Astrocyte (in vitro differentiated cells and primary cell): ENCODE results near the gene NUP214. TPM values are rescaled to one million over a fixed set of nuclear protein-coding genes. Genes with fewer than 3 reads are reported as not detected.
A peak's percentile ranks its signal among the peaks of the same experiment; 100 is the strongest.

Experiments used
- DNase-seq: peaks from one replicate; pipeline ENCODE4 v3.0.0-alpha.2; 2010; ENCODE audit warnings: low read depth
- FAIRE-seq: peaks from 2 replicates; lab custom pipeline; 2011; peaks lifted over from hg19 to GRCh38; lab: Jason Lieb, UNC
- H2AFZ ChIP-seq: 2 replicates; pipeline ENCODE4 v1.6.0; 2012; ENCODE audit warnings: low read depth, low read length, inconsistent platforms
- H3K27ac ChIP-seq: 2 replicates; pipeline ENCODE4 v1.5.1; 2011; ENCODE audit warnings: low read depth, low read length, inconsistent platforms
- H3K27me3 ChIP-seq: 2 replicates; pipeline ENCODE4 v1.6.0; 2011; ENCODE audit warnings: low read length, inconsistent platforms; ENCODE audit not compliant: insufficient read depth
- H3K36me3 ChIP-seq: 2 replicates; pipeline ENCODE4 v1.5.1; 2011; ENCODE audit warnings: low read length, inconsistent platforms; ENCODE audit not compliant: insufficient read depth
- H3K4me1 ChIP-seq: 2 replicates; pipeline ENCODE4 v1.5.1; 2011; ENCODE audit warnings: low read length, inconsistent platforms; ENCODE audit not compliant: insufficient read depth
- H3K4me2 ChIP-seq: 2 replicates; pipeline ENCODE4 v1.6.0; 2012; ENCODE audit warnings: low read length, inconsistent platforms
- H3K4me3 ChIP-seq: 2 replicates; pipeline ENCODE4 v1.5.1; 2011; ENCODE audit warnings: low read depth, mild to moderate bottlenecking, low read length, inconsistent platforms; ENCODE audit not compliant: insufficient read depth
- H3K79me2 ChIP-seq: 2 replicates; pipeline ENCODE4 v1.6.0; 2012; ENCODE audit warnings: mild to moderate bottlenecking, low read length, inconsistent platforms; ENCODE audit not compliant: insufficient read depth
- H3K9ac ChIP-seq: 2 replicates; pipeline ENCODE4 v1.6.0; 2012; ENCODE audit warnings: mild to moderate bottlenecking, low read length, inconsistent platforms
- H3K9me3 ChIP-seq: 2 replicates; pipeline ENCODE4 v1.5.1; 2012; ENCODE audit warnings: low read depth, mild to moderate bottlenecking, low read length, inconsistent platforms; ENCODE audit not compliant: insufficient read depth
- H4K20me1 ChIP-seq: 2 replicates; pipeline ENCODE4 v1.6.0; 2012; ENCODE audit warnings: low read length, inconsistent platforms; ENCODE audit not compliant: insufficient read depth
- H3K27ac Mint-ChIP-seq: one replicate; pipeline ENCODE4 v1.8.0; 2021; ENCODE audit warnings: mild to moderate bottlenecking, mixed read lengths; ENCODE audit not compliant: unreplicated experiment
- H3K27me3 Mint-ChIP-seq: one replicate; pipeline ENCODE4 v1.8.0; 2021; ENCODE audit warnings: low read depth, mixed read lengths; ENCODE audit not compliant: unreplicated experiment
- H3K36me3 Mint-ChIP-seq: one replicate; pipeline ENCODE4 v1.8.0; 2021; ENCODE audit warnings: low read depth, mixed read lengths; ENCODE audit not compliant: unreplicated experiment
- H3K4me1 Mint-ChIP-seq: one replicate; pipeline ENCODE4 v1.8.0; 2021; ENCODE audit warnings: low read depth, mixed read lengths; ENCODE audit not compliant: unreplicated experiment
- H3K4me3 Mint-ChIP-seq: one replicate; pipeline ENCODE4 v1.8.0; 2021; ENCODE audit warnings: mild to moderate bottlenecking, moderate library complexity, mixed read lengths; ENCODE audit not compliant: unreplicated experiment
- H3K9me3 Mint-ChIP-seq: one replicate; pipeline ENCODE4 v1.8.0; 2021; ENCODE audit warnings: mild to moderate bottlenecking, mixed read lengths; ENCODE audit not compliant: unreplicated experiment
- CTCF ChIP-seq: IDR thresholded peaks from 2 replicates; pipeline ENCODE4 v1.5.1; 2011; ENCODE audit warnings: low read depth, mild to moderate bottlenecking, inconsistent platforms, low read length, moderate library complexity; ENCODE audit not compliant: insufficient read depth
- EZH2 ChIP-seq: IDR thresholded peaks from 2 replicates; pipeline ENCODE4 v1.6.1; 2012; ENCODE audit warnings: mild to moderate bottlenecking, low read length, inconsistent platforms; ENCODE audit not compliant: insufficient read depth
- total RNA-seq: library from RNA; stranded (reverse); gene quantifications from 2 replicates; pipeline ENCODE4 v1.2.1, GENCODE V29; 2021

NUP214 gene
- total RNA-seq, 1 donor from 2014 or later, result 30.5 TPM

GRCh38 chr9:131111186-131111853, 14.1 kb upstream of the NUP214 start:
- peaks cover 3% of the 10 kb centered on the region for H3K27me3 Mint-ChIP-seq
- no peak overlapping the region for H3K4me3 Mint-ChIP-seq
- H3K27ac Mint-ChIP-seq, result peak overlapping the region; percentile 34
- peaks cover 5% of the 10 kb centered on the region for H3K4me1 ChIP-seq
- no peaks in the 10 kb centered on the region for H3K9me3 ChIP-seq
- H3K4me2 ChIP-seq, result peak overlapping the region; percentile 14
- no peaks in the 10 kb centered on the region for H3K27me3 ChIP-seq
- no peak overlapping the region for H3K9ac ChIP-seq
- H3K79me2 ChIP-seq, result no peaks in the 10 kb centered on the region
- peak overlapping the region; percentile 41 for H2AFZ ChIP-seq
- peaks cover 16% of the 10 kb centered on the region for H3K4me1 Mint-ChIP-seq
- H3K27ac ChIP-seq, result no peak overlapping the region
- no peaks in the 10 kb centered on the region for H4K20me1 ChIP-seq
- no peaks in the 10 kb centered on the region for H3K36me3 Mint-ChIP-seq
- TF ChIP-seq CTCF, result no peak
- no peak for TF ChIP-seq EZH2
- no peak overlapping the region for H3K4me3 ChIP-seq
- DNase-seq, result no peak
- no peaks in the 10 kb centered on the region for H3K36me3 ChIP-seq
- no peak for FAIRE-seq
- H3K9me3 Mint-ChIP-seq, result no peaks in the 10 kb centered on the region

- H3K4me3 ChIP-seq, result no peak overlapping the region
- H3K27ac Mint-ChIP-seq, result no peak overlapping the region
- no peaks in the 10 kb centered on the region for H3K9me3 ChIP-seq
- peak overlapping the region; percentile 26 for H3K4me2 ChIP-seq
- no peak overlapping the region for H3K9ac ChIP-seq
- TF ChIP-seq EZH2, result no peak
- no peak for TF ChIP-seq CTCF
- H3K27me3 Mint-ChIP-seq, result peaks cover 3% of the 10 kb centered on the region
- H3K36me3 Mint-ChIP-seq, result no peaks in the 10 kb centered on the region
- peak overlapping the region; percentile 34 for H3K4me3 Mint-ChIP-seq
- H3K4me1 ChIP-seq, result peaks cover 7% of the 10 kb centered on the region
- no peaks in the 10 kb centered on the region for H3K79me2 ChIP-seq
- no peaks in the 10 kb centered on the region for H3K36me3 ChIP-seq
- no peak overlapping the region for H3K27ac ChIP-seq
- no peaks in the 10 kb centered on the region for H4K20me1 ChIP-seq
- FAIRE-seq (no peak), DNase-seq (no peak)
- no peaks in the 10 kb centered on the region for H3K9me3 Mint-ChIP-seq
- peak overlapping the region; percentile 41 for H2AFZ ChIP-seq
- no peaks in the 10 kb centered on the region for H3K27me3 ChIP-seq
- peaks cover 16% of the 10 kb centered on the region for H3K4me1 Mint-ChIP-seq
Measured at GRCh38 chr9:131111854-131112311, 13.5 kb upstream of the NUP214 start.
